HG03378 (cell line): Measurements from ENCODE around the gene CASQ1.

ENCODE experiments used
- ATAC-seq: cut with Tn5 transposase; IDR thresholded peaks from one replicate; pipeline ENCODE4 v1.9.1; 2021; ENCODE audit warnings: mild to moderate bottlenecking, moderate library complexity; ENCODE audit not compliant: unreplicated experiment

The CASQ1 gene

GRCh38 chr1:160204526-160205241 is 14.3 kb downstream of the CASQ1 start:
- peak; percentile 77 for ATAC-seq

GRCh38 chr1:160205242-160206035 is 15.1 kb downstream of the CASQ1 start, which contains the start of gene PEA15:
Gene PEA15 (plus strand): TSS chr1:160205384. CDS start chr1:160211545, 6,161 bp downstream.
- no peak for ATAC-seq

- ATAC-seq: no peak
Measured at GRCh38 chr1:160206036-160206389, 15.6 kb downstream of the CASQ1 start.

- ATAC-seq: no peak
Measured at GRCh38 chr1:160206421-160207117, 16.2 kb downstream of the CASQ1 start.

GRCh38 chr1:160207118-160207650 is 16.8 kb downstream of the CASQ1 start:
- no peak for ATAC-seq

GRCh38 chr1:160207771-160208556 is 17.6 kb downstream of the CASQ1 start:
- no peak for ATAC-seq

- ATAC-seq: no peak
Measured at GRCh38 chr1:160208557-160209320, 18.4 kb downstream of the CASQ1 start.

GRCh38 chr1:160209321-160210046 is 19.1 kb downstream of the CASQ1 start:
- no peak for ATAC-seq

- no peak for ATAC-seq
Measured at GRCh38 chr1:160210561-160210960, 20.2 kb downstream of the CASQ1 start.

GRCh38 chr1:160211046-160211790 is 20.8 kb downstream of the CASQ1 start:
- no peak for ATAC-seq

- ATAC-seq: no peak
Measured at GRCh38 chr1:160214481-160215140, 24.2 kb downstream of the CASQ1 start.

- ATAC-seq: no peak
Measured at GRCh38 chr1:160216301-160216700, 25.9 kb downstream of the CASQ1 start.

- no peak for ATAC-seq
Measured at GRCh38 chr1:160217481-160218051, 27.2 kb downstream of the CASQ1 start.

- ATAC-seq: no peak
Measured at GRCh38 chr1:160219062-160219929, 28.9 kb downstream of the CASQ1 start.

- ATAC-seq: no peak
Measured at GRCh38 chr1:160220301-160220700, 29.9 kb downstream of the CASQ1 start.

GRCh38 chr1:160221089-160221488 is 30.7 kb downstream of the CASQ1 start:
- no peak for ATAC-seq

GRCh38 chr1:160222546-160222945 is 32.2 kb downstream of the CASQ1 start:
- ATAC-seq: no peak
